Measurements from ENCODE around the gene HIPK4.

DNA sequence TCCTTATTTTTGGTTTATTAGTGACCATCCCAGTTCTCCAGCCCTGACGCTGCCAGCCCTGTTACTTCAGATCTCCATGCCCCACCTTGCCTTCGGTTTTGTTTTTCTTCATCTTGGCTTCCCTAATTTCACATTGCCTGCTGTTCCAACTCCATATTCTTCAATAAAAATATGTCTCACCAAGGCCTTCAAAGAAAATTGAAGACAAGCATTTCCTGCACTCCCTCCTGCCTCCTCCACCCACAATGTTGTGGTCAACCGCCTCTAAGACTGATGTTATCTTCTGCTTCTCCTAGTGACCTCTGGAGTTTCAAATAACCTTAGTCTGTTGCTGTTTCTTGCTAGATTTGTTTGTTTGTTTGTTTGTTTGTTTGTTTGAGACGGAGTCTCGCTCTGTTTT, 26.9 kb downstream of the HIPK4 start:
- TF ChIP-seq EZH2 (IDR thresholded peaks at IDR 0.05): no peak
- TF ChIP-seq CTCF (IDR thresholded peaks at IDR 0.05): no peak
- no peak for TF ChIP-seq EZH2phosphoT487 (IDR thresholded peaks at IDR 0.05)

Data from neural progenitor cell (in vitro differentiated cells).